Activated T-helper 2 cell treated with anti-CD3 and anti-CD28 coated beads, Interferon-gamma antibody, Interleukin-2, Interleukin-4, amounts not matched to agents 10 μg/mL and 5 μg/mL and 100 μg/mL, durations not matched to agents 14 hours and 24 hours and 36 hours (primary cell): ENCODE results near the gene ZNF649. TPM values are rescaled to one million over a fixed set of nuclear protein-coding genes. Genes with fewer than 3 reads are reported as not detected.

ENCODE experiments used
- DNase-seq: peaks from one replicate; pipeline ENCODE4 v3.0.0; 2021; ENCODE audit warnings: low spot score
- H3K27ac Mint-ChIP-seq: one replicate; pipeline ENCODE4 v1.8.0; 2021; ENCODE audit warnings: mixed read lengths
- H3K27me3 Mint-ChIP-seq: one replicate; pipeline ENCODE4 v1.8.0; 2021; ENCODE audit warnings: low read depth, mixed read lengths
- H3K36me3 Mint-ChIP-seq: one replicate; pipeline ENCODE4 v1.8.0; 2021; ENCODE audit warnings: low read depth, mixed read lengths
- H3K4me1 Mint-ChIP-seq: one replicate; pipeline ENCODE4 v1.8.0; 2021; ENCODE audit warnings: low read depth, mixed read lengths
- H3K4me3 Mint-ChIP-seq: one replicate; pipeline ENCODE4 v1.8.0; 2021; ENCODE audit warnings: low read depth, mild to moderate bottlenecking, moderate library complexity, mixed read lengths
- H3K9me3 Mint-ChIP-seq: one replicate; pipeline ENCODE4 v1.8.0; 2021; ENCODE audit warnings: mixed read lengths
- intact Hi-C: fragments of 100-400 bp; cut with micrococcal nuclease; formaldehyde crosslinking; loops from one replicate; pipeline ENCODE4 v1.15.1; 2023
- total RNA-seq: library from RNA; stranded (reverse); gene quantifications from 2 replicates; pipeline ENCODE4 v1.2.3, GENCODE V29; 2022

The ZNF649 gene
- total RNA-seq: 11.8 and 12.1 TPM in 2 replicates

GRCh38 chr19:51904331-51905165, at the start of gene ZNF649:
TSS of gene ZNF649 (minus strand) at chr19:51905017. CDS start at chr19:51900107, 4,910 bp downstream.
- H3K4me3 Mint-ChIP-seq: peak within 1 kb of the TSS; percentile 99
- H3K4me1 Mint-ChIP-seq: peaks cover 13% of the 10 kb centered on the region
- H3K27ac Mint-ChIP-seq: peak within 1 kb of the TSS; percentile 98
- H3K27me3 Mint-ChIP-seq: peaks cover 4% of the 10 kb centered on the region
- H3K9me3 Mint-ChIP-seq: peaks cover 85% of the 10 kb centered on the region
- peaks cover 69% of the 10 kb centered on the region for H3K36me3 Mint-ChIP-seq
- intact Hi-C loops: loop anchor here (1.0 to 10.0 kb wide), 4 partner anchors 23 to 290 kb away; partner anchors contain the start of genes PPP2R1A, ZNF350, ZNF613 and ZNF614
- peak; percentile 72 for DNase-seq

GRCh38 chr19:51948975-51949374, 44.2 kb upstream of the ZNF649 start:
- intact Hi-C loops: no loop called here
- Mint-ChIP-seq H3K36me3 (peaks cover 28% of the 10 kb centered on the region), H3K27me3 (no peaks in the 10 kb centered on the region), H3K4me3 (no peak overlapping the region), H3K4me1 (no peaks in the 10 kb centered on the region), H3K9me3 (peaks cover 80% of the 10 kb centered on the region), H3K27ac (no peak overlapping the region)
- DNase-seq: no peak

DNA sequence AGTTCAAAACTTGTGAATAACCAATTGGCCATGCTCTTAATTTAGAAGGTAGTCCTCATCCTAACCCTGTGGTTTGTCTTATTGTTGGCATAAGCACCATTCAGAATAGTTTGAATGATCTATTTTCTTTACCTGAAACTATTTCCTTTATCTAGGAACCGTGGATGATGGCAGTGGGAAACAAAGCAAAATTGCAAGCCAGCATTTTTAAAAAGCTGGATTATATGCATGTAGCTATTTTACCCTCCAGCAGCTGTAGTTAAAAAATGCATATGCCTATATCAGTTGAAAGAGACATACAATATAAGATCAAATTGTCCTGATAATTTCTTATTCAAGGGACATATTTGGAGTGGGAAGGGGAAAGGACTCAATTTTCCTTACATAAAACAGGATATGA, 41.8 kb upstream of the ZNF649 start:
- Mint-ChIP-seq H3K9me3 (peaks cover 93% of the 10 kb centered on the region), H3K36me3 (peaks cover 51% of the 10 kb centered on the region)
- intact Hi-C loops: no loop called here

GRCh38 chr19:51944798-51945552, 40.2 kb upstream of the ZNF649 start:
- peaks cover 89% of the 10 kb centered on the region for H3K9me3 Mint-ChIP-seq
- intact Hi-C loops: no loop called here
- H3K4me3 Mint-ChIP-seq: no peak overlapping the region
- no peaks in the 10 kb centered on the region for H3K4me1 Mint-ChIP-seq
- no peaks in the 10 kb centered on the region for H3K27me3 Mint-ChIP-seq
- no peak overlapping the region for H3K27ac Mint-ChIP-seq
- peaks cover 68% of the 10 kb centered on the region for H3K36me3 Mint-ChIP-seq
- no peak for DNase-seq

More for the DNA sequence above, 41.8 kb upstream of the ZNF649 start:
- Mint-ChIP-seq H3K4me1 (no peaks in the 10 kb centered on the region), H3K4me3 (no peak overlapping the region), H3K27ac (no peak overlapping the region), H3K27me3 (no peaks in the 10 kb centered on the region)
- no peak for DNase-seq

DNA sequence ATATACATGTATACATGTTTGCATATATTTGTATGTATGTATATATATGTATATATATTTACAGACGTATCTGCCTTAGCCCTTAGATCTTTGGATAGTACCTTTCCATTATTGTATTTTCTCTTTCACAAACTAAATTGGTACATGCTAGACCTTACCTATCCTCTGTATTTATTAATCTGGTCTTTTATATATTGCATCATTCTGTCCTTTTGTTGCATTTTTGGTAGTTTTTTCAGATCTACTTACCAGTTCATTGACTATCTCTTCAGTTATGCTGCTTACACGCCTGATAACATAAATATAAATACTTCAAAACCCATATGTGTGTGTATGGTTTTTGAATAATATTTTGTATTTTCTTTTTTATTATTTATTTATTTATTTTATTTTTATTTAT, 34.1 kb upstream of the ZNF649 start:
- Mint-ChIP-seq H3K27me3 (no peaks in the 10 kb centered on the region), H3K4me3 (no peak overlapping the region), H3K36me3 (peaks cover 96% of the 10 kb centered on the region), H3K27ac (no peak overlapping the region), H3K9me3 (peaks cover 71% of the 10 kb centered on the region), H3K4me1 (no peaks in the 10 kb centered on the region)
- DNase-seq: no peak
- intact Hi-C loops: no loop called here

GRCh38 chr19:51931921-51932320, 27.1 kb upstream of the ZNF649 start:
- peaks cover 9% of the 10 kb centered on the region for H3K4me1 Mint-ChIP-seq
- peaks cover 65% of the 10 kb centered on the region for H3K9me3 Mint-ChIP-seq
- DNase-seq: no peak
- no peaks in the 10 kb centered on the region for H3K27me3 Mint-ChIP-seq
- H3K4me3 Mint-ChIP-seq: no peak overlapping the region
- peaks cover 88% of the 10 kb centered on the region for H3K36me3 Mint-ChIP-seq
- no peak overlapping the region for H3K27ac Mint-ChIP-seq
- intact Hi-C loops: no loop called here

DNA sequence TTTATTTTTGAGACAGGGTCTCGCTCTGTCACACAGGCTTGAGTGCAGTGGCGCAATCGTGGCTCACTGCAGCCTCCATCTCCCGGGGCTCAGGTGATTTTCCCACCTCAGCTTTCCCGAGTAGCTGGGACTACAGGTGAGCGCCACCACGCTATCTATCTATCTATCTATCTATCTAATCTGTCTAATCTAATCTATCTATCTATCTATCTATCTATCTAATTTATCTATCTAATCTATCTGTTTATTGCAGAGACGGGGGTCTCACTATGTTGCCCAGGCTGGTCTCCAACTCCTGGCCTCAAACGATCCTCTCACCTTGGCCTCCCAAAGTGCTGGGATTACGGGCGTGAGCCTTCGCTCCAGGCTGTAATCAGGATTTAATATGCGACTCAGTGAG, 23.0 kb upstream of the ZNF649 start:
- peak overlapping the region; percentile 97 for H3K4me3 Mint-ChIP-seq
- H3K4me1 Mint-ChIP-seq: peaks cover 15% of the 10 kb centered on the region
- H3K9me3 Mint-ChIP-seq: peaks cover 81% of the 10 kb centered on the region
- peak overlapping the region; percentile 93 for H3K27ac Mint-ChIP-seq
- H3K27me3 Mint-ChIP-seq: no peaks in the 10 kb centered on the region
- DNase-seq: no peak
- intact Hi-C loops: loop anchor here (1.0 to 5.0 kb wide), 6 partner anchors 23 to 244 kb away; partner anchors contain the start of genes ZNF350, ZNF614, ZNF615 and ZNF649
- peaks cover 61% of the 10 kb centered on the region for H3K36me3 Mint-ChIP-seq

- no peaks in the 10 kb centered on the region for H3K27me3 Mint-ChIP-seq
- peaks cover 84% of the 10 kb centered on the region for H3K9me3 Mint-ChIP-seq
- intact Hi-C loops: loop anchor here (1.0 to 5.0 kb wide), 6 partner anchors 22 to 245 kb away; partner anchors contain the start of genes ZNF350, ZNF614, ZNF615 and ZNF649
- DNase-seq: peak; percentile 77
- peak within 1 kb of the TSS; percentile 93 for H3K27ac Mint-ChIP-seq
- peak within 1 kb of the TSS; percentile 97 for H3K4me3 Mint-ChIP-seq
- peaks cover 56% of the 10 kb centered on the region for H3K36me3 Mint-ChIP-seq
- peaks cover 15% of the 10 kb centered on the region for H3K4me1 Mint-ChIP-seq
Observed at GRCh38 chr19:51926784-51927741, 22.2 kb upstream of the ZNF649 start, which contains the start of gene ZNF613. TSS of gene ZNF613 (plus strand) at chr19:51927472. CDS start at chr19:51936221, 8,749 bp downstream.

DNA sequence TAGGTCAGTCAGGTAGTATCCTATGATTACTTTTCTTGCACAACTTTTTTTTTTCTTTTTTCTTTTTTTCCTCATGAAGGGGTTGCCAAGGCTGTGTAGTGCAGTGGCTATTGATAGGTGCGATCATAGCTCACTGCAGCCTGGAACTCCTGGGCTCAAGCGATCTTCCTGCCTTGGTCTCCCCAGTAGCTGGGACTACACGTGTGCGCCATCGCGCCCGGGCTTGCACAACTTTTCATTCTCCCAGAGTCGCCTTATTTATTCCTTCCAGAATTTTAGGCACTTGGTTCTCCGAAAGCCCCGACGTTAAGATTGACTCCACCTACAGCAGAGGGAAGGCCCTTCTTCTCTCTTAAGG, 21.6 kb upstream of the ZNF649 start:
- Mint-ChIP-seq H3K27me3 (no peaks in the 10 kb centered on the region), H3K4me1 (peaks cover 15% of the 10 kb centered on the region), H3K4me3 (peak overlapping the region; percentile 97), H3K9me3 (peaks cover 85% of the 10 kb centered on the region), H3K36me3 (peaks cover 54% of the 10 kb centered on the region), H3K27ac (peak overlapping the region; percentile 93)
- no peak for DNase-seq
- intact Hi-C loops: loop anchor here (5.0 kb wide), 1 partner anchor 246 kb away; the partner anchor contains the start of gene ZNF836

GRCh38 chr19:51921949-51922348, 17.1 kb upstream of the ZNF649 start:
- Mint-ChIP-seq H3K4me1 (peaks cover 6% of the 10 kb centered on the region), H3K36me3 (peaks cover 19% of the 10 kb centered on the region), H3K27me3 (no peaks in the 10 kb centered on the region), H3K4me3 (no peak overlapping the region), H3K9me3 (peaks cover 76% of the 10 kb centered on the region), H3K27ac (no peak overlapping the region)
- no peak for DNase-seq
- intact Hi-C loops: no loop called here

- no peaks in the 10 kb centered on the region for H3K27me3 Mint-ChIP-seq
- no peak overlapping the region for H3K4me3 Mint-ChIP-seq
- intact Hi-C loops: no loop called here
- no peak for DNase-seq
- no peaks in the 10 kb centered on the region for H3K4me1 Mint-ChIP-seq
- peaks cover 10% of the 10 kb centered on the region for H3K36me3 Mint-ChIP-seq
- H3K9me3 Mint-ChIP-seq: peaks cover 74% of the 10 kb centered on the region
- H3K27ac Mint-ChIP-seq: no peak overlapping the region
Observed at GRCh38 chr19:51919606-51920005, 14.8 kb upstream of the ZNF649 start.

DNA sequence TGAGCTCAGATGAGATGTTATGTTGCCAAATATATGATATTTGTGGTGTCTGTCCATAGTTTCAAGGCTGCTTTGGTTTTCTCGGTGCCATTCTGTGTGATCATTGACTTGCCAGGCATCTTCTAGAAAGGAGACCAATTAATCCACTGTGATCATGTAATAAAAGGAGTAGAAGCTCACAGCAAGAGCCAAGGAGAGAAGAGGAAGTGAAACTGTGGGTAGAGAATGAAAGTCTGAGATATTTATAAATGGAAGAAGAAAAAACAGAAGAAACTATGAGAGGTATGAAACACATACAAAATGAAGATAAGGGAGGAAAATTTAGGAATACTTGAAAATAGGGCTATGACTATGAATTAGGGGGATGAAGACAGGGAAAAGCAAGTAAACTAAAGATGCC, 11.3 kb upstream of the ZNF649 start:
- DNase-seq: no peak
- no peaks in the 10 kb centered on the region for H3K4me1 Mint-ChIP-seq

More for the DNA sequence above, 11.3 kb upstream of the ZNF649 start:
- H3K27me3 Mint-ChIP-seq: no peaks in the 10 kb centered on the region
- peaks cover 71% of the 10 kb centered on the region for H3K9me3 Mint-ChIP-seq
- peaks cover 10% of the 10 kb centered on the region for H3K36me3 Mint-ChIP-seq
- H3K4me3 Mint-ChIP-seq: no peak overlapping the region
- H3K27ac Mint-ChIP-seq: no peak overlapping the region
- intact Hi-C loops: no loop called here
